K562 (cell line): Measurements from ENCODE around the gene HIGD1C. TPM values are rescaled to one million over a fixed set of nuclear protein-coding genes. Genes with fewer than 3 reads are reported as not detected.

Source experiments
- ATAC-seq: fragments of 200-7000 bp; cut with Tn5 transposase; 3 replicates; pipeline ENCODE4 v1.9.1; 2020; ENCODE audit warnings: moderate library complexity
- BruUV-seq: library from RNA; stranded (reverse); fragments of 400-500 nt; replicated peaks from 2 replicates; lab custom pipeline; 2021; lab: Mats Ljungman, UMichigan
- CTCF ChIA-PET: fragments of 300-600 bp; formaldehyde crosslinking; extraction: SDS; loops from one replicate; lab custom pipeline; 2021; ENCODE audit warnings: low intra/inter-chr PET ratio; lab: Yijun Ruan, JAX
- POLR2A ChIA-PET: fragments of 300-600, 350-650 bp; sonication (Branson Sonifier 250); formaldehyde crosslinking; extraction: SDS; loops from one replicate; lab custom pipeline; 2021; ENCODE audit warnings: antibody characterized with exemption, inconsistent platforms; lab: Yijun Ruan, JAX
- DNase-seq, 4 experiments: peaks; one replicate each; pipeline versions ENCODE4 v3.0.0 to v3.0.0-alpha.2; 2011 to 2018; ENCODE audit warnings: low spot score in 3 of 4, mixed read lengths in 3 of 4; ENCODE audit errors: extremely low read depth in 1 of 4
- FAIRE-seq: peaks from 2 replicates; lab custom pipeline; 2011; peaks lifted over from hg19 to GRCh38; lab: Jason Lieb, UNC
- H2AFZ ChIP-seq: 2 replicates; pipeline ENCODE4 v1.6.0; 2011; ENCODE audit warnings: low read depth, low read length, control low read depth, inconsistent platforms
- H3K27ac ChIP-seq: fragments of 200-600 bp; 3 replicates; pipeline ENCODE4 v1.8.0; 2011; ENCODE audit warnings: low read depth, mild to moderate bottlenecking, control low read depth, inconsistent platforms, low read length, moderate library complexity, mixed read lengths; ENCODE audit errors: extremely low read depth
- H3K27me3 ChIP-seq, 2 experiments: fragments of 300-600 bp in 1 of 2; 2 replicates in 1 of 2; 3 replicates in 1 of 2; pipeline versions ENCODE4 v1.6.0 to v1.8.0; 2011; ENCODE audit warnings: inconsistent platforms in 2 of 2, low read length in 2 of 2, mild to moderate bottlenecking in 1 of 2, mixed read lengths in 1 of 2, moderate library complexity in 1 of 2; ENCODE audit not compliant: control insufficient read depth in 2 of 2, insufficient read depth in 2 of 2
- H3K36me3 ChIP-seq: fragments of 300-600 bp; 3 replicates; pipeline ENCODE4 v1.8.0; 2011; ENCODE audit warnings: mild to moderate bottlenecking, low read length, inconsistent platforms; ENCODE audit not compliant: control insufficient read depth, insufficient read depth
- H3K4me1 ChIP-seq, 2 experiments: fragments of 200-600 bp in 1 of 2; replicated peaks in 1 of 2; 2 replicates in 1 of 2; 3 replicates in 1 of 2; pipeline versions ENCODE4 v1.5.1 to v1.8.0; 2011; ENCODE audit warnings: inconsistent platforms in 2 of 2, low read length in 2 of 2, mild to moderate bottlenecking in 1 of 2, mixed read lengths in 1 of 2, moderate library complexity in 1 of 2; ENCODE audit not compliant: control insufficient read depth in 2 of 2, insufficient read depth in 2 of 2
- H3K4me2 ChIP-seq: 2 replicates; pipeline ENCODE4 v1.6.1; 2011; ENCODE audit warnings: low read length, control low read depth, inconsistent platforms, mixed read lengths; ENCODE audit not compliant: insufficient read depth
- H3K4me3 ChIP-seq: fragments of 200-600 bp; sonication (generic), shearing (Covaris generic); 2 replicates; pipeline ENCODE4 v1.5.1; 2016; ENCODE audit warnings: control low read depth, inconsistent platforms
- H3K79me2 ChIP-seq: fragments of 200-600 bp; 3 replicates; pipeline ENCODE4 v1.8.0; 2011; ENCODE audit warnings: low read length, inconsistent platforms; ENCODE audit not compliant: control insufficient read depth, insufficient read depth
- H3K9ac ChIP-seq, 2 experiments: 2 replicates each; pipeline versions ENCODE4 v1.6.0 to v1.6.1; 2011; ENCODE audit warnings: low read depth in 2 of 2, low read length in 2 of 2, control low read depth in 1 of 2, inconsistent platforms in 1 of 2, mild to moderate bottlenecking in 1 of 2, mixed read lengths in 1 of 2; ENCODE audit not compliant: insufficient read depth in 1 of 2
- H3K9me1 ChIP-seq: one replicate; pipeline ENCODE4 v1.6.0; 2011; ENCODE audit warnings: inconsistent platforms, mild to moderate bottlenecking, low read length, moderate library complexity; ENCODE audit not compliant: control insufficient read depth, insufficient read depth
- H3K9me3 ChIP-seq: replicated peaks from 2 replicates; pipeline ENCODE4 v1.5.1; 2011; ENCODE audit warnings: low read depth, low read length, inconsistent platforms; ENCODE audit not compliant: control insufficient read depth, insufficient read depth
- H4K20me1 ChIP-seq: replicated peaks from 2 replicates; pipeline ENCODE4 v1.6.1; 2011; ENCODE audit warnings: low read length, inconsistent platforms, mixed read lengths; ENCODE audit not compliant: control insufficient read depth, insufficient read depth
- BCOR ChIP-seq: fragments of 450-650 bp; IDR thresholded peaks from 2 replicates; pipeline ENCODE4 v1.6.1; 2016
- CBX3 ChIP-seq, 2 experiments: IDR thresholded peaks; 1 replicate in 1 of 2; 2 replicates in 1 of 2; pipeline ENCODE4 v1.6.1; 2012; ENCODE audit warnings: inconsistent platforms in 2 of 2, low read length in 2 of 2, borderline replicate concordance in 1 of 2, control low read depth in 1 of 2
- CUX1 ChIP-seq: fragments of 200-800 bp; sonication (Bioruptor generic); IDR thresholded peaks from 2 replicates; pipeline ENCODE4 v1.6.1; 2016; ENCODE audit warnings: missing genetic modification characterization, missing compliant biosample characterization
- EZH2 ChIP-seq: IDR thresholded peaks from 2 replicates; pipeline ENCODE4 v1.6.1; 2012; ENCODE audit warnings: low read depth, mild to moderate bottlenecking, inconsistent platforms, low read length, borderline replicate concordance
- FOXK2 ChIP-seq, 2 experiments: fragments of 450-650 bp; IDR thresholded peaks in 1 of 2; conservative IDR thresholded peaks in 1 of 2; 2 replicates each; pipeline ENCODE4 v1.6.1; 2016; ENCODE audit warnings: low read depth in 2 of 2, mild to moderate bottlenecking in 1 of 2
- OTX1 ChIP-seq: fragments of 450-650 bp; formaldehyde crosslinking; IDR thresholded peaks from 2 replicates; pipeline ENCODE4 v1.4.0; 2022; ENCODE audit warnings: mild to moderate bottlenecking
- RUNX1 ChIP-seq: sonication (generic); IDR thresholded peaks from 2 replicates; pipeline ENCODE4 v1.6.1; 2016; ENCODE audit warnings: antibody characterized with exemption, low read depth
- SRF ChIP-seq, 2 experiments: fragments of 250-450, 450-650 bp in 1 of 2; sonication (Bioruptor Pico) in 1 of 2; sonication (generic) in 1 of 2; formaldehyde crosslinking; IDR thresholded peaks; 2 replicates each; pipeline versions ENCODE4 v1.5.0 to v1.5.1; 2020 to 2022; ENCODE audit warnings: mild to moderate bottlenecking in 1 of 2, missing genetic modification reagents in 1 of 2
- TAF1 ChIP-seq: IDR thresholded peaks from 2 replicates; pipeline ENCODE4 v1.6.1; 2011; ENCODE audit warnings: mild to moderate bottlenecking, low read length, moderate library complexity; ENCODE audit not compliant: insufficient read depth, control insufficient read depth, severe bottlenecking; ENCODE audit errors: extremely low read depth
- THRB ChIP-seq: fragments of 450-650 bp; formaldehyde crosslinking; conservative IDR thresholded peaks from 2 replicates; pipeline ENCODE4 v1.4.0; 2022; ENCODE audit warnings: mild to moderate bottlenecking, missing genetic modification characterization
- ZNF282 ChIP-seq: sonication (generic); formaldehyde crosslinking; IDR thresholded peaks from 2 replicates; pipeline ENCODE4 v1.8.1; 2023; ENCODE audit warnings: missing genetic modification reagents
- whole genome bisulfite sequencing: fragments of 100-300 bp; shearing (Covaris generic); methylation state at CpG from one replicate; pipeline ENCODE4 v1.1.6; 2016; ENCODE audit warnings: low coverage, mixed read lengths; ENCODE audit not compliant: insufficient coverage; ENCODE audit errors: missing lambda C conversion rate; 5-methylcytosine and 5-hydroxymethylcytosine counted together
- in situ Hi-C: fragments of 300-500 bp; cut with MboI; formaldehyde crosslinking; loops from 4 replicates; pipeline ENCODE4 v1.15.0; 2018; ENCODE audit warnings: inconsistent platforms, mixed read lengths
- intact Hi-C: fragments of 100-400 bp; cut with micrococcal nuclease; formaldehyde crosslinking; loops from 2 replicates; pipeline ENCODE4 v1.14.2; 2022
- polyA plus RNA-seq, 8 experiments: library from polyadenylated mRNA; depleted of rRNA in 4 of 8; stranded (reverse) in 5 of 8; unstranded in 3 of 8; fragments of >200 nt; fragmentation: Nextera tagmentation in 2 of 8; fragmentation: Illumina TruSeq in 1 of 8; extraction: Ambion mirVana in 2 of 8; extraction: Trizol in 1 of 8; gene quantifications; 2 replicates each; pipeline versions ENCODE4 v1.2.1 to v1.2.3, GENCODE V29; 2011 to 2014; ENCODE audit warnings: inconsistent platforms in 1 of 8, missing spikeins in 1 of 8
- total RNA-seq, 7 experiments: library from RNA; depleted of rRNA in 6 of 7; stranded (reverse); fragments of >200 nt in 6 of 7; fragmentation: Illumina TruSeq in 2 of 7; extraction: Trizol in 2 of 7; gene quantifications; 2 replicates each; pipeline versions ENCODE4 v1.2.1 to v1.2.3, GENCODE V29; 2011 to 2021; ENCODE audit warnings: low replicate concordance in 1 of 7

Gene HIGD1C
- total and polyA plus RNA-seq, 9 of the 15 experiments (the other 6 are each of a cell fraction or from before 2014, with no cell fraction given), result not detected

- Histone ChIP-seq H3K9ac (no peak overlapping the region), H3K79me2 (no peaks in the 10 kb centered on the region), H3K9me1 (no peaks in the 10 kb centered on the region), H3K27me3 (no peaks in the 10 kb centered on the region), H3K9me3 (peaks cover 21% of the 10 kb centered on the region; the same call in 1 of the 2 replicates), H2AFZ (no peak overlapping the region), H3K4me3 (no peak overlapping the region), H4K20me1 (no peaks in the 10 kb centered on the region), H3K27ac (no peak overlapping the region), H3K4me1 (no peaks in the 10 kb centered on the region), H3K4me2 (no peak overlapping the region), H3K36me3 (no peaks in the 10 kb centered on the region)
- intact Hi-C loops, result no loop called here
- in situ Hi-C loops, result no loop called here
- no peak for ATAC-seq
- DNase-seq, result no peak
- no TSS peak for BruUV-seq
- CTCF ChIA-PET, result no interaction called here
- 10% methylated on average over 2 of the region's 2 CpGs for WGBS
- POLR2A ChIA-PET, result interaction anchor here (0.8 to 1.5 kb wide), 2 partner anchors 10 to 12 kb away, joined by 3 to 4 read pairs; no protein-coding TSS in a partner anchor
- TF ChIP-seq OTX1 (CRISPR knock-in tag), result no peak
- no peak for TF ChIP-seq TAF1
- no peak for TF ChIP-seq RUNX1
- no peak for TF ChIP-seq SRF (CRISPR knock-in tag; IDR thresholded peaks at IDR 0.05)
- no peak for TF ChIP-seq BCOR
- TF ChIP-seq ZNF282 (CRISPR knock-in tag), result no peak
- no peak for TF ChIP-seq FOXK2 (conservative IDR thresholded peaks at IDR 0.05 in 1 of 2, IDR thresholded peaks at IDR 0.05 in 1 of 2; ENCODE audit: low read depth in 2 of 2)
- no peak for TF ChIP-seq CUX1 (CRISPR knock-in tag)
- TF ChIP-seq EZH2, result no peak
- no peak for TF ChIP-seq CBX3 (IDR thresholded peaks at IDR 0.05; ENCODE audit: borderline replicate concordance in 1 of 2, low read length in 2 of 2)
- TF ChIP-seq THRB (CRISPR knock-in tag), result no peak
- FAIRE-seq, result no peak
Observed at GRCh38 chr12:50913224-50913623, 39.1 kb upstream of the HIGD1C start.
